Caco-2 (cell line): ENCODE data around the gene PRRT1B. TPM values are rescaled to one million over a fixed set of nuclear protein-coding genes. Genes with fewer than 3 reads are reported as not detected.

Experiments used
- BruUV-seq: library from RNA; stranded (reverse); fragments of 400-500 nt; replicated peaks from 2 replicates; lab custom pipeline; 2021; lab: Mats Ljungman, UMichigan
- CTCF ChIA-PET: fragments of 300-600 bp; sonication (Branson Sonifier 250); formaldehyde crosslinking; loops from one replicate; lab custom pipeline; 2022; ENCODE audit warnings: antibody characterized with exemption; lab: Charles Lee
- POLR2A ChIA-PET: fragments of 300-600 bp; sonication (Branson Sonifier 250); formaldehyde crosslinking; loops from one replicate; lab custom pipeline; 2022; ENCODE audit warnings: antibody characterized with exemption; lab: Charles Lee
- DNase-seq, 2 experiments: peaks; one replicate each; pipeline versions ENCODE4 v3.0.0 to v3.0.0-alpha.2; 2020 to 2022
- H3K27me3 ChIP-seq: replicated peaks from 2 replicates; pipeline ENCODE4 v1.6.0; 2011; ENCODE audit warnings: low read length; ENCODE audit not compliant: control insufficient read depth, insufficient read depth
- H3K36me3 ChIP-seq: 2 replicates; pipeline ENCODE4 v1.5.1; 2011; ENCODE audit warnings: low read length; ENCODE audit not compliant: control insufficient read depth, insufficient read depth
- H3K4me1 ChIP-seq: fragments of 250-450 bp; sonication (Bioruptor Pico); 2 replicates; pipeline ENCODE4 v1.5.1; 2020; ENCODE audit warnings: mild to moderate bottlenecking
- H3K4me3 ChIP-seq: 2 replicates; pipeline ENCODE4 v1.5.1; 2011; ENCODE audit warnings: low read depth, mild to moderate bottlenecking, control low read depth, low read length
- H3K9me3 ChIP-seq: fragments of 250-450 bp; sonication (Bioruptor Pico); 2 replicates; pipeline ENCODE4 v1.5.1; 2020; ENCODE audit warnings: mild to moderate bottlenecking, moderate library complexity
- H3K27ac Mint-ChIP-seq: one replicate; pipeline ENCODE4 v1.8.0; 2022; ENCODE audit warnings: mixed read lengths; ENCODE audit not compliant: unreplicated experiment
- H3K27me3 Mint-ChIP-seq: one replicate; pipeline ENCODE4 v1.8.0; 2022; ENCODE audit warnings: mixed read lengths; ENCODE audit not compliant: insufficient read depth, unreplicated experiment
- H3K36me3 Mint-ChIP-seq: one replicate; pipeline ENCODE4 v1.8.0; 2022; ENCODE audit warnings: mild to moderate bottlenecking, mixed read lengths; ENCODE audit not compliant: insufficient read depth, unreplicated experiment
- H3K4me1 Mint-ChIP-seq: one replicate; pipeline ENCODE4 v1.8.0; 2022; ENCODE audit warnings: low read depth, mixed read lengths; ENCODE audit not compliant: unreplicated experiment
- H3K4me3 Mint-ChIP-seq: one replicate; pipeline ENCODE4 v1.8.0; 2022; ENCODE audit warnings: mild to moderate bottlenecking, moderate library complexity, mixed read lengths; ENCODE audit not compliant: unreplicated experiment
- H3K9me3 Mint-ChIP-seq: one replicate; pipeline ENCODE4 v1.8.0; 2022; ENCODE audit warnings: mixed read lengths; ENCODE audit not compliant: unreplicated experiment
- CTCF ChIP-seq, 2 experiments: fragments of 200-600 bp in 1 of 2; IDR thresholded peaks; 1 replicate in 1 of 2; 2 replicates in 1 of 2; pipeline versions ENCODE4 v1.5.1 to v1.8.0; 2011 to 2022; ENCODE audit warnings: antibody characterized with exemption in 1 of 2, control low read depth in 1 of 2, inconsistent platforms in 1 of 2, low read depth in 1 of 2, low read length in 1 of 2, mild to moderate bottlenecking in 1 of 2, moderate library complexity in 1 of 2; ENCODE audit not compliant: insufficient read depth in 1 of 2, severe bottlenecking in 1 of 2, unreplicated experiment in 1 of 2
- intact Hi-C: fragments of 100-400 bp; cut with micrococcal nuclease; formaldehyde crosslinking; loops from one replicate; pipeline ENCODE4 v1.10.0; 2022; ENCODE audit not compliant: unreplicated experiment
- total RNA-seq: library from RNA; stranded (reverse); gene quantifications from 2 replicates; pipeline ENCODE4 v1.2.3, GENCODE V29; 2022

Gene PRRT1B
- total RNA-seq, 1 experiment from 2014 or later = 6.5 TPM

- Histone ChIP-seq H3K9me3 (no peaks in the 10 kb centered on the region), H3K36me3 (peaks cover 4% of the 10 kb centered on the region), H3K27me3 (no peaks in the 10 kb centered on the region), H3K4me3 (peak overlapping the region; percentile 86), H3K4me1 (peaks cover 11% of the 10 kb centered on the region; the same call in 1 of the 2 replicates)
- DNase-seq = no peak
- no TSS peak for BruUV-seq
- no peak for TF ChIP-seq CTCF (IDR thresholded peaks at IDR 0.05; ENCODE audit: insufficient read depth in 1 of 2, low read depth in 1 of 2, low read length in 1 of 2, severe bottlenecking in 1 of 2, unreplicated experiment in 1 of 2)
- Mint-ChIP-seq H3K4me3 (peak overlapping the region; percentile 82), H3K9me3 (no peaks in the 10 kb centered on the region), H3K27me3 (no peaks in the 10 kb centered on the region), H3K4me1 (no peaks in the 10 kb centered on the region), H3K27ac (no peak overlapping the region), H3K36me3 (peaks cover 42% of the 10 kb centered on the region)
- POLR2A ChIA-PET = no interaction called here
- intact Hi-C loops = no loop called here
- CTCF ChIA-PET = no interaction called here
Measured at GRCh38 chr9:131529597-131530545, 15.5 kb upstream of the PRRT1B start.

GRCh38 chr9:131530546-131530919 is 14.8 kb upstream of the PRRT1B start:
- BruUV-seq = TSS peak; percentile 18
- no peaks in the 10 kb centered on the region for H3K9me3 Mint-ChIP-seq
- Histone ChIP-seq H3K9me3 (no peaks in the 10 kb centered on the region), H3K27me3 (no peaks in the 10 kb centered on the region), H3K36me3 (peaks cover 4% of the 10 kb centered on the region), H3K4me3 (peak overlapping the region; percentile 86), H3K4me1 (peaks cover 11% of the 10 kb centered on the region; the same call in 1 of the 2 replicates)
- ChIA-PET CTCF (no interaction called here), POLR2A (no interaction called here)
- peak; percentile 60 to 61 for DNase-seq
- TF ChIP-seq CTCF (IDR thresholded peaks at IDR 0.05; ENCODE audit: insufficient read depth in 1 of 2, low read depth in 1 of 2, low read length in 1 of 2, severe bottlenecking in 1 of 2, unreplicated experiment in 1 of 2) = peak in 1 of 2 experiments; percentile 19
- peak overlapping the region; percentile 82 for H3K4me3 Mint-ChIP-seq
- intact Hi-C loops = no loop called here
- H3K4me1 Mint-ChIP-seq = no peaks in the 10 kb centered on the region
- H3K27me3 Mint-ChIP-seq = no peaks in the 10 kb centered on the region
- H3K27ac Mint-ChIP-seq = no peak overlapping the region
- H3K36me3 Mint-ChIP-seq = peaks cover 37% of the 10 kb centered on the region

- Mint-ChIP-seq H3K4me1 (no peaks in the 10 kb centered on the region), H3K36me3 (peaks cover 34% of the 10 kb centered on the region), H3K27me3 (no peaks in the 10 kb centered on the region), H3K4me3 (peak within 1 kb of the TSS; percentile 82), H3K9me3 (no peaks in the 10 kb centered on the region), H3K27ac (no peak within 1 kb of the TSS)
- POLR2A ChIA-PET = interaction anchor here (0.7 kb wide), 1 partner anchor 650 kb away, joined by 5 read pairs; no protein-coding TSS in a partner anchor
- BruUV-seq = no TSS peak
- intact Hi-C loops = no loop called here
- peak; percentile 76 to 84 for DNase-seq
- no peaks in the 10 kb centered on the region for H3K9me3 ChIP-seq
- H3K27me3 ChIP-seq = no peaks in the 10 kb centered on the region
- H3K36me3 ChIP-seq = peaks cover 4% of the 10 kb centered on the region
- H3K4me3 ChIP-seq = peak within 1 kb of the TSS; percentile 86
- peaks cover 11% of the 10 kb centered on the region; the same call in 1 of the 2 replicates for H3K4me1 ChIP-seq
- TF ChIP-seq CTCF (IDR thresholded peaks at IDR 0.05; ENCODE audit: insufficient read depth in 1 of 2, low read depth in 1 of 2, low read length in 1 of 2, severe bottlenecking in 1 of 2, unreplicated experiment in 1 of 2) = no peak
- CTCF ChIA-PET = no interaction called here
Measured at GRCh38 chr9:131530920-131531832, 14.1 kb upstream of the PRRT1B start, which contains the start of gene UCK1. TSS of gene UCK1 (minus strand) at chr9:131531263. CDS start at chr9:131531174, 89 bp downstream.
